Heart left ventricle (tissue), 16 donors: Measurements from ENCODE around the gene CXXC4. TPM values are rescaled to one million over a fixed set of nuclear protein-coding genes. Genes with fewer than 3 reads are reported as not detected.

ENCODE experiments used
- ATAC-seq, 4 donors: fragments of 200-7000 bp; cut with Tn5 transposase; one replicate each; pipeline ENCODE4 v1.9.1; 2020 to 2022; ENCODE audit warnings: moderate library complexity in 4 of 4, mild to moderate bottlenecking in 3 of 4, moderate number of reproducible peaks in 1 of 4
- DNase-seq, 5 donors: peaks; one replicate each; pipeline ENCODE4 v3.0.0-alpha.2; 2020
- H3K27ac ChIP-seq, 12 donors: fragments of 200-600 bp; sonication (generic) in 4 of 12; one replicate each; pipeline versions ENCODE4 v1.5.0 to v1.8.0; 2016 to 2022; ENCODE audit warnings: mild to moderate bottlenecking in 2 of 12
- H3K27me3 ChIP-seq, 9 donors: fragments of 200-600 bp; sonication (generic) in 2 of 9; one replicate each; pipeline versions ENCODE4 v1.5.1 to v1.8.0; 2016 to 2022; ENCODE audit warnings: mild to moderate bottlenecking in 3 of 9
- H3K36me3 ChIP-seq, 9 donors: fragments of 200-600 bp; sonication (generic) in 2 of 9; one replicate each; pipeline versions ENCODE4 v1.5.0 to v1.8.0; 2018 to 2022; ENCODE audit warnings: mild to moderate bottlenecking in 2 of 9
- H3K4me1 ChIP-seq, 12 donors: fragments of 200-600 bp; sonication (generic) in 4 of 12; one replicate each; pipeline versions ENCODE4 v1.5.0 to v1.8.0; 2016 to 2022; ENCODE audit warnings: mild to moderate bottlenecking in 3 of 12
- H3K4me3 ChIP-seq, 12 donors: fragments of 200-600 bp; sonication (generic) in 4 of 12; one replicate each; pipeline versions ENCODE4 v1.5.0 to v1.8.0; 2017 to 2022; ENCODE audit warnings: mild to moderate bottlenecking in 9 of 12, moderate library complexity in 4 of 12
- H3K9me3 ChIP-seq, 12 donors: fragments of 200-600 bp; sonication (generic) in 4 of 12; one replicate each; pipeline versions ENCODE4 v1.5.0 to v1.8.0; 2016 to 2022; ENCODE audit warnings: mild to moderate bottlenecking in 1 of 12
- CTCF ChIP-seq, 12 donors: fragments of 200-600 bp; sonication (generic) in 4 of 12; IDR thresholded peaks; one replicate each; pipeline versions ENCODE4 v1.5.0 to v1.8.0; 2018 to 2022; ENCODE audit warnings: antibody characterized with exemption in 12 of 12, mild to moderate bottlenecking in 5 of 12
- POLR2A ChIP-seq, 2 donors: fragments of 450-650 bp; IDR thresholded peaks; one replicate each; pipeline ENCODE4 v1.6.1; 2017; ENCODE audit warnings: antibody characterized with exemption in 2 of 2, mild to moderate bottlenecking in 2 of 2, moderate library complexity in 2 of 2
- WGBS, 4 donors: extraction: QIAGEN DNeasy Blood & Tissue Kit in 2 of 4; methylation state at CpG; one replicate each; pipeline versions ENCODE4 v1.1.5 to v1.1.7; 2013 to 2018; 5-methylcytosine and 5-hydroxymethylcytosine counted together
- intact Hi-C, 10 donors: fragments of 100-400 bp; cut with DNase I; formaldehyde crosslinking; loops; one replicate each; pipeline versions ENCODE4 v1.11.1 to v1.14.2; 2022
- polyA plus RNA-seq, 2 donors: library from polyadenylated mRNA; stranded (reverse); fragments of 200-250 nt; gene quantifications; one replicate each; pipeline ENCODE4 v1.2.3, GENCODE V29; 2013
- total RNA-seq, 9 donors: library from RNA; depleted of rRNA in 2 of 9; stranded (reverse); fragments of >200 nt in 2 of 9; fragmentation: NEBNext Ultra II Directional in 3 of 9; extraction: Animal tissue kit (Norgen Biotek cat#: 25700) in 3 of 9; gene quantifications; one replicate each; pipeline versions ENCODE4 v1.1.0 to v1.2.4, GENCODE V29; 2016 to 2023
- donor health status: ischemic (EF 13 %, LVEDD 7.1; RV severe dilation, severe dysfunction).
- donor health status: healthy with polysubstance abuse.
- donor health status: DM: no; HTN: yes; CAD: no.
- donor health status: DM: no; HTN: no; CAD: no.
- donor health status: ischemic (EF 25% LVEDD 6.9; RV normal size, moderate dysfunction).
- donor health status: ischemic (EF 25% LVEDD 5.7; RV mildly dilated, moderate dysfunction).
- donor health status: healthy.
- donor health status: DM: yes; HTN: yes; CAD: no.
- donor health status: ischemic (EF 35%, LVEDD 5.7; RV mildly dilated, moderate dysfunction).
- donor health status: nonischemic (EF 11% LVEDD 7.7; RV severe dilation, severe dysfunction).
- donor health status: DM: yes; HTN: yes; CAD: no.
- donor health status: PGD.
- donor health status: ischemic (EF 29% LVEDD 5.4; RV normal size, mild dysfunction).
- donor health status: nonischemic (EF 23%, LVEDD 6.1; RV moderate dilation, normal function).

CXXC4 gene
- total and polyA plus RNA-seq, 11 donors: 0.58 to 7.3 (median 3.3) TPM

GRCh38 chr4:104516884-104517283 is 22.2 kb upstream of the CXXC4 start:
- ATAC-seq: no peak
- intact Hi-C loops: no loop called here
- no peak for DNase-seq
- Histone ChIP-seq H3K4me3 (no peak overlapping the region), H3K27me3 (no peaks in the 10 kb centered on the region), H3K27ac (no peak overlapping the region), H3K36me3 (no peaks in the 10 kb centered on the region), H3K4me1 (no peaks in the 10 kb centered on the region), H3K9me3 (no peaks in the 10 kb centered on the region)
- TF ChIP-seq CTCF (IDR thresholded peaks at IDR 0.05): no peak
- no peak for TF ChIP-seq POLR2A (IDR thresholded peaks at IDR 0.05)

- Histone ChIP-seq H3K27me3 (no peaks in the 10 kb centered on the region), H3K27ac (no peak overlapping the region), H3K9me3 (no peaks in the 10 kb centered on the region), H3K4me1 (no peaks in the 10 kb centered on the region), H3K36me3 (no peaks in the 10 kb centered on the region), H3K4me3 (no peak overlapping the region)
- 62 to 87% (median 84%) methylated on average over 1 of the region's 1 CpG for WGBS, 4 donors
- TF ChIP-seq CTCF (IDR thresholded peaks at IDR 0.05) (no peak), POLR2A (IDR thresholded peaks at IDR 0.05) (no peak)
- intact Hi-C loops: no loop called here
- ATAC-seq: no peak
- no peak for DNase-seq
Observed at GRCh38 chr4:104508224-104508623, 13.5 kb upstream of the CXXC4 start.

- intact Hi-C loops: no loop called here
- ATAC-seq: no peak
- Histone ChIP-seq H3K4me3 (no peak overlapping the region), H3K9me3 (no peaks in the 10 kb centered on the region), H3K27ac (no peak overlapping the region), H3K36me3 (no peaks in the 10 kb centered on the region), H3K4me1 (peaks cover 0 to 4% (median 0%) of the 10 kb centered on the region in 12 donors), H3K27me3 (no peaks in the 10 kb centered on the region)
- 31 to 95% (median 63%) methylated on average over 1 of the region's 1 CpG for WGBS, 4 donors
- no peak for TF ChIP-seq POLR2A (IDR thresholded peaks at IDR 0.05)
- no peak for TF ChIP-seq CTCF (IDR thresholded peaks at IDR 0.05)
- DNase-seq: no peak
Observed at GRCh38 chr4:104507112-104507511, 12.4 kb upstream of the CXXC4 start.

- no peak for TF ChIP-seq CTCF (IDR thresholded peaks at IDR 0.05)
- TF ChIP-seq POLR2A (IDR thresholded peaks at IDR 0.05): no peak
Observed at GRCh38 chr4:104504536-104504935, 9.8 kb upstream of the CXXC4 start.

More at GRCh38 chr4:104504536-104504935, 9.8 kb upstream of the CXXC4 start:
- Histone ChIP-seq H3K9me3 (no peaks in the 10 kb centered on the region), H3K4me1 (peaks cover 0 to 21% (median 5%) of the 10 kb centered on the region in 12 donors), H3K36me3 (no peaks in the 10 kb centered on the region), H3K27me3 (no peaks in the 10 kb centered on the region), H3K4me3 (no peak overlapping the region), H3K27ac (no peak overlapping the region)
- intact Hi-C loops: no loop called here
- DNase-seq: no peak
- ATAC-seq: no peak
- 85 to 91% (median 87%) methylated on average over 2 of the region's 2 CpGs for WGBS, 4 donors
